ENCODE measurements around the gene CCNDBP1.

CCNDBP1 gene

DNA sequence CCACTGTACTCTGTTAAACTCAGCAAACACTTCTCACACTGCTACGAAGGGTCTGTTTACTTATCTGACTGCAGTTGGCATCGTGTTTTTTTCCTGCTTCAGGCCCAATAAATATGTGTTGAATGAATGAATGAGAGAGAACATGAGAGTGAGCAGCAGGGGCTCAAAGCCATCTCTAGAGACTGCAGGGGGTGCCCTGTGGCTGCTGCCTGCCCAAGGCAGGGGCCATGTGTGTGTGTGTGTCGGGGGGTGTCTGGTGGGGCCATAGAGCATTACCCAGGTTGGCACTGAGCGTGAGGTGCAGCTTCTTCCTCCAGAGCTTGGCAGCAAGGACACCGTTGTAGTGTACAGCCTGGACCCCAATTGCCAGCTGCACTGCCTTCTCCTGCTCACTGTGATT, 20.9 kb downstream of the CCNDBP1 start:
- no peaks in the 10 kb centered on the region for H3K36me3 ChIP-seq (ENCODE audit: control insufficient read depth, low read length)
- TF ChIP-seq, protein P1, sequence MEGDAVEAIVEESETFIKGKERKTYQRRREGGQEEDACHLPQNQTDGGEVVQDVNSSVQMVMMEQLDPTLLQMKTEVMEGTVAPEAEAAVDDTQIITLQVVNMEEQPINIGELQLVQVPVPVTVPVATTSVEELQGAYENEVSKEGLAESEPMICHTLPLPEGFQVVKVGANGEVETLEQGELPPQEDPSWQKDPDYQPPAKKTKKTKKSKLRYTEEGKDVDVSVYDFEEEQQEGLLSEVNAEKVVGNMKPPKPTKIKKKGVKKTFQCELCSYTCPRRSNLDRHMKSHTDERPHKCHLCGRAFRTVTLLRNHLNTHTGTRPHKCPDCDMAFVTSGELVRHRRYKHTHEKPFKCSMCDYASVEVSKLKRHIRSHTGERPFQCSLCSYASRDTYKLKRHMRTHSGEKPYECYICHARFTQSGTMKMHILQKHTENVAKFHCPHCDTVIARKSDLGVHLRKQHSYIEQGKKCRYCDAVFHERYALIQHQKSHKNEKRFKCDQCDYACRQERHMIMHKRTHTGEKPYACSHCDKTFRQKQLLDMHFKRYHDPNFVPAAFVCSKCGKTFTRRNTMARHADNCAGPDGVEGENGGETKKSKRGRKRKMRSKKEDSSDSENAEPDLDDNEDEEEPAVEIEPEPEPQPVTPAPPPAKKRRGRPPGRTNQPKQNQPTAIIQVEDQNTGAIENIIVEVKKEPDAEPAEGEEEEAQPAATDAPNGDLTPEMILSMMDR (IDR thresholded peaks at IDR 0.05; ENCODE audit: low read depth, low read length, poor library complexity, severe bottlenecking): no peak
- TF ChIP-seq EZH2phosphoT487 (IDR thresholded peaks at IDR 0.05; ENCODE audit: borderline replicate concordance, low read length): no peak
- H4K20me1 ChIP-seq (ENCODE audit: control insufficient read depth, insufficient read depth, low read depth, low read length): no peaks in the 10 kb centered on the region
- no peak overlapping the region for H3K4me3 ChIP-seq (ENCODE audit: low read length)
- H3F3A ChIP-seq (ENCODE audit: control insufficient read depth, insufficient read depth): no peaks in the 10 kb centered on the region
- no peak overlapping the region for H3K27ac ChIP-seq (ENCODE audit: low read depth, low read length)
- H3K9me2 ChIP-seq (replicated peaks; ENCODE audit: control insufficient read depth, low read length): no peaks in the 10 kb centered on the region
- no peaks in the 10 kb centered on the region for H3K9me3 ChIP-seq (ENCODE audit: control insufficient read depth, insufficient read depth, low read length)
- H3K79me2 ChIP-seq (ENCODE audit: control insufficient read depth, low read length): no peaks in the 10 kb centered on the region
- H3K4me2 ChIP-seq (ENCODE audit: low read length): no peak overlapping the region
- peaks cover 7% of the 10 kb centered on the region; the same call in 1 of the 2 replicates for H3K27me3 ChIP-seq (ENCODE audit: control insufficient read depth, low read length)
- no peaks in the 10 kb centered on the region for H3K4me1 ChIP-seq (ENCODE audit: control insufficient read depth, low read length)

DNA sequence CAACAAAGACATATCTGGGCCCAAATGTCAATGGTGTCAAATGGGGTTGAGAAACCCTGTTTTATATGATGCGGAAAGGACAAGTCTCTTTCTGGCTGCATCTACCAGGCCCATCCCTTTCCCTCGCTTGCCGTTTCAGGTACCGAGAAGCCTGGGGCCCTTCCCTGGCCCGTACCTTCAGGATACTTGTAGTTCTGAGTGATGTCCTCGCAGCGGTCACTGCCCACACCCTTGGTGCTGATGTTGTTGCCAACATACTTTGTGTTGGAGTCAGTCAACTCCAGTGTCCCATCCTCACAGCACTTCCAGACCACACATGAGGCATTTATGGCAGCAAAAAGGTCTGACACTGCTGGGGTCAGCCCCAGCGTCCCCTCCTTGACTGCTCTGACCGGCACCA, 21.8 kb downstream of the CCNDBP1 start:
- no peaks in the 10 kb centered on the region for H3K4me1 ChIP-seq (ENCODE audit: control insufficient read depth, low read length)
- no peaks in the 10 kb centered on the region for H3K9me2 ChIP-seq (replicated peaks; ENCODE audit: control insufficient read depth, low read length)
- no peak overlapping the region for H3K4me2 ChIP-seq (ENCODE audit: low read length)
- H3K79me2 ChIP-seq (ENCODE audit: control insufficient read depth, low read length): no peaks in the 10 kb centered on the region
- H3K36me3 ChIP-seq (ENCODE audit: control insufficient read depth, low read length): no peaks in the 10 kb centered on the region
- TF ChIP-seq, protein P1 (IDR thresholded peaks at IDR 0.05; ENCODE audit: low read depth, low read length, poor library complexity, severe bottlenecking): no peak
- TF ChIP-seq EZH2phosphoT487 (IDR thresholded peaks at IDR 0.05; ENCODE audit: borderline replicate concordance, low read length): no peak
- H3K27me3 ChIP-seq (ENCODE audit: control insufficient read depth, low read length): peaks cover 7% of the 10 kb centered on the region; the same call in 1 of the 2 replicates
- no peaks in the 10 kb centered on the region for H4K20me1 ChIP-seq (ENCODE audit: control insufficient read depth, insufficient read depth, low read depth, low read length)
- no peaks in the 10 kb centered on the region for H3K9me3 ChIP-seq (ENCODE audit: control insufficient read depth, insufficient read depth, low read length)
- no peak overlapping the region for H3K4me3 ChIP-seq (ENCODE audit: low read length)
- no peaks in the 10 kb centered on the region for H3F3A ChIP-seq (ENCODE audit: control insufficient read depth, insufficient read depth)
- H3K27ac ChIP-seq (ENCODE audit: low read depth, low read length): no peak overlapping the region

DNA sequence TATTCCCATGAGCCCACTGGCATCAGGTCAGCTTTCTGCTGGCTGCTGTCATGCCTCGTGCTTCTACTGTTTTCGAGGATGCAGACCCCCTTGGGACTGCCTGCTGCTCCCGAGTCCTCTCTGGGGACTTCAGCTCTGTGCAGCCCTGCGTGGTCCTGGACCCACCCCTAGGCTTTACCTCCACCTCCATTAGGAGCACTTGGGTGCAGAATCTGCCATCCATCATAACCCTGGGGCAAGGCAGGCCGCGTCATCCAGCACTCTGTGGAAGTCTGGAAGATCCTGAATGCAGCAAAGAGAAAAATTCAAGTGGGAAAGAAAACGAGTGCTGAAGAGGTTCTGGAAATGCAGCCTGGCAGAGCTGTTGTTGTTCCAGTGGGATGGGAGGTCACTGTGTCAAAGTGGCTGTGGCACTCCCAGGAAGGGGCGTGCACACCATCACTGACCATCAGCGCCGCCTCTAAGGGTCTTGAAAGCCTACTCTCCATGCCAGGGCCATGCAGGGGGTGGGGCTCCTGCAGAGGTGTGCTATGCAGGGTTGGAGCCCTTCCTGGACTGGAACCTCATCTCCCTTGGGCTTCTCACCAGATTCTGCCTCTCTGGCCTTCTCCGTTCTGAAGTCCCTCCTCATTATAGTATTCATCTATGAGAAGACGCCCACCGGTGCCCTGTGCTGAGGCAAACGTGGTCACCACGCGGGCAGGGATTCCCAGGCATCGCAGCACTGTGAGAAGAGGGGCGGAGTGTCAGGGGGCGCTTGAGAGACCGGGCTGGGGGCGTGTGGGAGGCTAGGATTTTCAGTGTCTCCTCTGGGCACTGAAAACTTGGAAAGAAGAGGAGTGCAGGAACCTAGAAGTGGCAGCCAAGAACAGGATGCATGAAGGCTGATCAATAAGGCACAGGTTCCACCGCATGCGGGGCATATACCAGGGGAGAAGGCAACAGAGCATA, 23.1 kb downstream of the CCNDBP1 start:
- H3K4me2 ChIP-seq (ENCODE audit: low read length): no peak overlapping the region
- no peak overlapping the region for H3K27ac ChIP-seq (ENCODE audit: low read depth, low read length)
- no peaks in the 10 kb centered on the region for H3K36me3 ChIP-seq (ENCODE audit: control insufficient read depth, low read length)
- H3K27me3 ChIP-seq (ENCODE audit: control insufficient read depth, low read length): 0 out of 2 replicates have a peak, but pooled peaks cover 7% of the 10 kb centered on the region
- no peak overlapping the region for H3K4me3 ChIP-seq (ENCODE audit: low read length)
- no peaks in the 10 kb centered on the region for H3F3A ChIP-seq (ENCODE audit: control insufficient read depth, insufficient read depth)
- no peaks in the 10 kb centered on the region for H3K79me2 ChIP-seq (ENCODE audit: control insufficient read depth, low read length)
- no peaks in the 10 kb centered on the region for H3K4me1 ChIP-seq (ENCODE audit: control insufficient read depth, low read length)
- no peaks in the 10 kb centered on the region for H3K9me2 ChIP-seq (replicated peaks; ENCODE audit: control insufficient read depth, low read length)
- TF ChIP-seq, protein P1 (IDR thresholded peaks at IDR 0.05; ENCODE audit: low read depth, low read length, poor library complexity, severe bottlenecking): no peak
- no peak for TF ChIP-seq EZH2phosphoT487 (IDR thresholded peaks at IDR 0.05; ENCODE audit: borderline replicate concordance, low read length)
- no peaks in the 10 kb centered on the region for H4K20me1 ChIP-seq (ENCODE audit: control insufficient read depth, insufficient read depth, low read depth, low read length)
- H3K9me3 ChIP-seq (ENCODE audit: control insufficient read depth, insufficient read depth, low read length): no peaks in the 10 kb centered on the region

Measured in DOHH2 (cell line).